GM23338 (cell line): Measurements from ENCODE around the gene NAALADL2. TPM values are rescaled to one million over a fixed set of nuclear protein-coding genes. Genes with fewer than 3 reads are reported as not detected.

Experiments used
- ATAC-seq: fragments of 200-7000 bp; cut with Tn5 transposase; 3 replicates; pipeline ENCODE4 v1.9.1; 2020
- DNase-seq: peaks from one replicate; pipeline ENCODE4 v3.0.0-alpha.2; 2015; ENCODE audit warnings: low spot score
- H2AFZ ChIP-seq: fragments of 200-600 bp; sonication (generic); 2 replicates; pipeline ENCODE4 v1.8.0; 2016; ENCODE audit warnings: antibody characterized with exemption, mild to moderate bottlenecking, moderate library complexity
- H3F3A ChIP-seq: fragments of 200-600 bp; sonication (generic); replicated peaks from 2 replicates; pipeline ENCODE4 v1.8.0; 2017; ENCODE audit warnings: antibody characterized with exemption, mixed run types, low read depth
- H3K27ac ChIP-seq: fragments of 200-600 bp; sonication (generic); 2 replicates; pipeline ENCODE4 v1.6.1; 2016; ENCODE audit warnings: low read depth
- H3K27me3 ChIP-seq: fragments of 200-600 bp; sonication (generic); 2 replicates; pipeline ENCODE4 v1.8.0; 2016; ENCODE audit warnings: mild to moderate bottlenecking, mixed run types, moderate library complexity; ENCODE audit not compliant: insufficient read depth
- H3K36me3 ChIP-seq: fragments of 200-600 bp; sonication (generic); 2 replicates; pipeline ENCODE4 v1.8.0; 2016; ENCODE audit warnings: mild to moderate bottlenecking; ENCODE audit not compliant: insufficient read depth
- H3K4me1 ChIP-seq: fragments of 200-600 bp; sonication (generic); 2 replicates; pipeline ENCODE4 v1.8.0; 2016; ENCODE audit warnings: mild to moderate bottlenecking, moderate library complexity; ENCODE audit not compliant: insufficient read depth
- H3K4me2 ChIP-seq: fragments of 200-600 bp; sonication (generic); 2 replicates; pipeline ENCODE4 v1.7.1; 2017; ENCODE audit warnings: mixed run types
- H3K4me3 ChIP-seq: fragments of 200-600 bp; sonication (generic); 2 replicates; pipeline ENCODE4 v1.6.1; 2016; ENCODE audit warnings: mixed run types
- H3K79me2 ChIP-seq: fragments of 200-600 bp; sonication (generic); replicated peaks from 2 replicates; pipeline ENCODE4 v1.8.0; 2017; ENCODE audit warnings: mild to moderate bottlenecking; ENCODE audit not compliant: insufficient read depth
- H3K9me2 ChIP-seq: fragments of 200-600 bp; sonication (generic); 2 replicates; pipeline ENCODE4 v1.8.0; 2017; ENCODE audit not compliant: insufficient read depth
- H4K20me1 ChIP-seq: fragments of 200-600 bp; sonication (generic); replicated peaks from 2 replicates; pipeline ENCODE4 v1.8.0; 2017; ENCODE audit warnings: mild to moderate bottlenecking; ENCODE audit not compliant: insufficient read depth
- H3K27ac Mint-ChIP-seq: 2 replicates; pipeline ENCODE4 v1.8.0; 2020; ENCODE audit warnings: inconsistent platforms, mild to moderate bottlenecking, moderate library complexity, mixed read lengths
- H3K27me3 Mint-ChIP-seq: 3 replicates; pipeline ENCODE4 v1.8.0; 2022; ENCODE audit warnings: low read depth, mild to moderate bottlenecking, moderate library complexity, mixed read lengths, inconsistent platforms; ENCODE audit not compliant: insufficient read depth, poor library complexity
- H3K36me3 Mint-ChIP-seq: 3 replicates; pipeline ENCODE4 v1.8.0; 2021; ENCODE audit warnings: low read depth, mild to moderate bottlenecking, inconsistent platforms, moderate library complexity, mixed read lengths
- H3K4me1 Mint-ChIP-seq: 3 replicates; pipeline ENCODE4 v1.8.0; 2020; ENCODE audit warnings: mild to moderate bottlenecking, inconsistent platforms, mixed read lengths
- H3K4me3 Mint-ChIP-seq: 3 replicates; pipeline ENCODE4 v1.8.0; 2021; ENCODE audit warnings: moderate library complexity, mild to moderate bottlenecking, inconsistent platforms, mixed read lengths
- H3K9me3 Mint-ChIP-seq: 3 replicates; pipeline ENCODE4 v1.8.0; 2020; ENCODE audit warnings: moderate library complexity, mild to moderate bottlenecking, inconsistent platforms, mixed read lengths
- CREB1 ChIP-seq: fragments of 250-450 bp; sonication (Bioruptor Pico); IDR thresholded peaks from 2 replicates; pipeline ENCODE4 v1.5.0; 2020; ENCODE audit warnings: low read depth, mild to moderate bottlenecking, moderate library complexity
- EZH2 ChIP-seq: fragments of 200-600 bp; sonication (generic); IDR thresholded peaks from one replicate; pipeline ENCODE4 v1.8.0; 2017; ENCODE audit warnings: antibody characterized with exemption, mild to moderate bottlenecking, low read depth; ENCODE audit not compliant: unreplicated experiment
- EZH2phosphoT487 ChIP-seq: fragments of 200-600 bp; sonication (generic); IDR thresholded peaks from one replicate; pipeline ENCODE4 v1.8.1; 2018; ENCODE audit warnings: antibody characterized with exemption; ENCODE audit not compliant: unreplicated experiment
- JUNB ChIP-seq: IDR thresholded peaks from one replicate; pipeline ENCODE4 v1.6.1; 2016; ENCODE audit warnings: antibody characterized with exemption; ENCODE audit not compliant: unreplicated experiment
- NANOG ChIP-seq: IDR thresholded peaks from 2 replicates; pipeline ENCODE4 v1.6.1; 2016; ENCODE audit warnings: antibody characterized with exemption, borderline replicate concordance
- POLR2AphosphoS5 ChIP-seq: IDR thresholded peaks from 2 replicates; pipeline ENCODE4 v1.6.1; 2016; ENCODE audit warnings: antibody characterized with exemption, low read depth
- REST ChIP-seq: IDR thresholded peaks from one replicate; pipeline ENCODE4 v1.6.1; 2018; ENCODE audit warnings: antibody characterized with exemption; ENCODE audit not compliant: unreplicated experiment
- STAT1 ChIP-seq: IDR thresholded peaks from one replicate; pipeline ENCODE4 v1.6.1; 2016; ENCODE audit warnings: antibody characterized with exemption; ENCODE audit not compliant: unreplicated experiment
- ZNF114 ChIP-seq: fragments of 250-450 bp; sonication (Bioruptor Pico); IDR thresholded peaks from 2 replicates; pipeline ENCODE4 v1.5.0; 2020; ENCODE audit warnings: mild to moderate bottlenecking, moderate library complexity
- ZNF331 ChIP-seq: fragments of 250-450 bp; sonication (Bioruptor Pico); IDR thresholded peaks from 2 replicates; pipeline ENCODE4 v1.5.0; 2020; ENCODE audit warnings: low read depth, mild to moderate bottlenecking, moderate library complexity
- ZNF462 ChIP-seq: fragments of 250-450 bp; sonication (Bioruptor Pico); IDR thresholded peaks from 2 replicates; pipeline ENCODE4 v1.5.0; 2020; ENCODE audit warnings: mild to moderate bottlenecking, moderate library complexity
- polyA plus RNA-seq: library from polyadenylated mRNA; unstranded; fragments of >200 nt; fragmentation: Nextera tagmentation; extraction: Ambion mirVana; gene quantifications from 2 replicates; pipeline ENCODE4 v1.2.1, GENCODE V29; 2016
- total RNA-seq: library from RNA; depleted of rRNA; stranded (reverse); fragments of >200 nt; shearing (Covaris generic); gene quantifications from 2 replicates; pipeline ENCODE4 v1.2.3, GENCODE V29; 2014
- TF ChIP-seq, protein P1 (sequence below): IDR thresholded peaks from 2 replicates; pipeline ENCODE4 v1.6.1; 2016; ENCODE audit warnings: antibody characterized with exemption
- TF ChIP-seq, protein P2 (sequence below), 2 experiments: fragments of 200-600 bp in 1 of 2; sonication (generic) in 1 of 2; conservative IDR thresholded peaks; 2 replicates each; pipeline versions ENCODE4 v1.5.1 to v1.6.1; 2016 to 2017; ENCODE audit warnings: antibody characterized with exemption in 2 of 2, low read depth in 2 of 2, mild to moderate bottlenecking in 2 of 2, moderate library complexity in 1 of 2

The NAALADL2 gene
- total and polyA plus RNA-seq, 2 experiments from 2014 or later, result 1.6 to 2.6 TPM

DNA sequence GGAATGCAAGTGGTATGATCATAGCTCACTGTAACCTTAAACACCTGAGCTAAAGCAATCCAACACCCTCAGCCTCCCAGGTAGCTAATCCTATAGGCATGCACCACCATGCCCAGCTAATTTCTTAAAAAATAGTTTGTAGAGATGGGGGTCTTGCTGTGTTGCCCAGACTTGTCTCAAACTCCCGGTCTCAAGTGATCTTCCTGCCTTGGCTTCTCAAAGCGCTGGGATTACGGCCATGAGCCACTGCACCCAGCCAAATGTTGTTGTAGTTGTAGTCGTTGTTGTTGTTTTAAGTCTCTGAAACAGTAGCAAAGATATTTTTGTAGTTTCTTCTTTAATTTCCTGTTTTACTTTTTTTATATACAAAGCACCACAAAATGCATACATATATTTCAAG lies 616.6 kb downstream of the NAALADL2 start:
- H3K4me3 ChIP-seq, result no peak overlapping the region
- TF ChIP-seq, protein P1, sequence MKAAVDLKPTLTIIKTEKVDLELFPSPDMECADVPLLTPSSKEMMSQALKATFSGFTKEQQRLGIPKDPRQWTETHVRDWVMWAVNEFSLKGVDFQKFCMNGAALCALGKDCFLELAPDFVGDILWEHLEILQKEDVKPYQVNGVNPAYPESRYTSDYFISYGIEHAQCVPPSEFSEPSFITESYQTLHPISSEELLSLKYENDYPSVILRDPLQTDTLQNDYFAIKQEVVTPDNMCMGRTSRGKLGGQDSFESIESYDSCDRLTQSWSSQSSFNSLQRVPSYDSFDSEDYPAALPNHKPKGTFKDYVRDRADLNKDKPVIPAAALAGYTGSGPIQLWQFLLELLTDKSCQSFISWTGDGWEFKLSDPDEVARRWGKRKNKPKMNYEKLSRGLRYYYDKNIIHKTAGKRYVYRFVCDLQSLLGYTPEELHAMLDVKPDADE, result no peak
- TF ChIP-seq, protein P2, sequence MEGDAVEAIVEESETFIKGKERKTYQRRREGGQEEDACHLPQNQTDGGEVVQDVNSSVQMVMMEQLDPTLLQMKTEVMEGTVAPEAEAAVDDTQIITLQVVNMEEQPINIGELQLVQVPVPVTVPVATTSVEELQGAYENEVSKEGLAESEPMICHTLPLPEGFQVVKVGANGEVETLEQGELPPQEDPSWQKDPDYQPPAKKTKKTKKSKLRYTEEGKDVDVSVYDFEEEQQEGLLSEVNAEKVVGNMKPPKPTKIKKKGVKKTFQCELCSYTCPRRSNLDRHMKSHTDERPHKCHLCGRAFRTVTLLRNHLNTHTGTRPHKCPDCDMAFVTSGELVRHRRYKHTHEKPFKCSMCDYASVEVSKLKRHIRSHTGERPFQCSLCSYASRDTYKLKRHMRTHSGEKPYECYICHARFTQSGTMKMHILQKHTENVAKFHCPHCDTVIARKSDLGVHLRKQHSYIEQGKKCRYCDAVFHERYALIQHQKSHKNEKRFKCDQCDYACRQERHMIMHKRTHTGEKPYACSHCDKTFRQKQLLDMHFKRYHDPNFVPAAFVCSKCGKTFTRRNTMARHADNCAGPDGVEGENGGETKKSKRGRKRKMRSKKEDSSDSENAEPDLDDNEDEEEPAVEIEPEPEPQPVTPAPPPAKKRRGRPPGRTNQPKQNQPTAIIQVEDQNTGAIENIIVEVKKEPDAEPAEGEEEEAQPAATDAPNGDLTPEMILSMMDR (conservative IDR thresholded peaks at IDR 0.05; ENCODE audit: low read depth in 2 of 2), result no peak
- TF ChIP-seq NANOG, result no peak
- TF ChIP-seq STAT1, result no peak
- TF ChIP-seq EZH2phosphoT487, result no peak
- TF ChIP-seq ZNF331 (CRISPR knock-in tag), result no peak
- TF ChIP-seq JUNB, result no peak
- TF ChIP-seq EZH2, result no peak
- no peak for TF ChIP-seq ZNF462 (CRISPR knock-in tag)
- no peak for TF ChIP-seq POLR2AphosphoS5
- TF ChIP-seq CREB1 (CRISPR knock-in tag), result no peak
- TF ChIP-seq REST, result no peak
- no peak for TF ChIP-seq ZNF114 (CRISPR knock-in tag)
- no peaks in the 10 kb centered on the region for H3K9me2 ChIP-seq
- Mint-ChIP-seq H3K4me1 (no peaks in the 10 kb centered on the region; the same call in 2 of the 3 replicates), H3K36me3 (no peaks in the 10 kb centered on the region), H3K27ac (no peak overlapping the region), H3K4me3 (no peak overlapping the region), H3K9me3 (no peaks in the 10 kb centered on the region), H3K27me3 (no peaks in the 10 kb centered on the region)
- H3K4me1 ChIP-seq, result no peaks in the 10 kb centered on the region
- ATAC-seq, result no peak
- H3K27me3 ChIP-seq, result no peaks in the 10 kb centered on the region
- H3K4me2 ChIP-seq, result no peak overlapping the region
- no peak for DNase-seq
- H3F3A ChIP-seq, result no peaks in the 10 kb centered on the region
- H3K27ac ChIP-seq, result no peak overlapping the region
- no peak overlapping the region for H2AFZ ChIP-seq
- no peaks in the 10 kb centered on the region for H3K79me2 ChIP-seq
- H4K20me1 ChIP-seq, result no peaks in the 10 kb centered on the region
- no peaks in the 10 kb centered on the region for H3K36me3 ChIP-seq
